ENCODE measurements around the gene XYLT1. TPM values are rescaled to one million over a fixed set of nuclear protein-coding genes. Genes with fewer than 3 reads are reported as not detected.

The XYLT1 gene
- total RNA-seq, 1 experiment from 2014 or later, result 14.5 TPM

DNA sequence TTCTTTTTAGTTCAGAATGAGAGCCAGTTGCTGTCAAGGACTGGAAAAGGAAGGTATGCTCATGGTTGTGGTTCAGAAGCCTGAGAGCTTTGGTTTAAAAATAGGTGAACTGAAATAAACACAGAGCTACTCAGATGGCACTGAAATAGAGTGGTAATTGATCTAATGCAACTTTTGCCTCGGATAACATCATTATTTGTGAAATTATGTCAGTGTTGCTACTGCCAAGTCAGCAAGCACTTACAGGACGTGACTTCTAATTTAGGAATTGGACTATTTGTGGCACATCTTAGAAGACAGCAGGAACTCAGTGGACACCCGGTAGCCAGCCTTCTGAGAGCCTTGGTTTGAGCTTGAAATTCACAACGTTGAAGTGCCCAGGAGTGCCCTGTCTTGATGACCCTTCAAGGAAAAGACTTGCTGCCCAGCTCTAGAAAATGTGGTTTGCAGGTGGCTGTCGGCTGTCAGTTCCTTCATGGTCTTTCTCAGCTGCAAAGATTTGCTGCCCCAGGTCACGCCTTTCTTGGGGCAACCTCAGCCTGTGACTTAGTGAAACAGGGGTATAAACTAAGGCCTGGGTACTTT lies 42.0 kb upstream of the XYLT1 start:
- no peaks in the 10 kb centered on the region for H4K20me1 ChIP-seq (ENCODE audit: control insufficient read depth, insufficient read depth, insufficient read length)
- WGBS (ENCODE audit: extremely low coverage, insufficient read length, low lambda C conversion rate), result no CpG with 5 or more reads among the region's 6 CpGs
- H3K4me1 Mint-ChIP-seq, result no peaks in the 10 kb centered on the region
- no peak overlapping the region for H2BK20ac ChIP-seq (ENCODE audit: low read depth, low read length, poor library complexity, severe bottlenecking)
- H3K56ac ChIP-seq (ENCODE audit: insufficient read length, low read depth, low read length), result no peak overlapping the region
- H3T11ph ChIP-seq (ENCODE audit: low read length), result no peak overlapping the region
- H2AFZ ChIP-seq (ENCODE audit: low read length), result no peak overlapping the region
- no peak overlapping the region for H2AK5ac ChIP-seq (ENCODE audit: insufficient read length, low read length)
- H2BK12ac ChIP-seq (ENCODE audit: insufficient read length, low read depth, low read length), result no peak overlapping the region
- DNase-seq, result no peak
- no peak overlapping the region for H3K27ac ChIP-seq (ENCODE audit: insufficient read length, low read depth, low read length)
- H4K5ac ChIP-seq (ENCODE audit: insufficient read length, low read depth, low read length), result no peak overlapping the region
- no peak overlapping the region for H3K4ac ChIP-seq (ENCODE audit: low read depth, low read length)
- H2BK5ac ChIP-seq (ENCODE audit: insufficient read length, low read length), result no peak overlapping the region
- no peak overlapping the region for H3K27ac Mint-ChIP-seq
- no peaks in the 10 kb centered on the region for H3K79me1 ChIP-seq (ENCODE audit: insufficient read depth, low read depth, low read length, poor library complexity, severe bottlenecking)
- no peak overlapping the region for H3K18ac ChIP-seq (ENCODE audit: insufficient read length, low read depth, low read length)
- H3K9me3 Mint-ChIP-seq, result peaks cover 17 to 21% of the 10 kb centered on the region in 2 experiments
- H3K27me3 ChIP-seq (ENCODE audit: insufficient read depth, low read length), result no peaks in the 10 kb centered on the region
- H3K9ac ChIP-seq (ENCODE audit: extremely low read depth, insufficient read length, low read length), result no peak overlapping the region
- TF ChIP-seq, protein P1, sequence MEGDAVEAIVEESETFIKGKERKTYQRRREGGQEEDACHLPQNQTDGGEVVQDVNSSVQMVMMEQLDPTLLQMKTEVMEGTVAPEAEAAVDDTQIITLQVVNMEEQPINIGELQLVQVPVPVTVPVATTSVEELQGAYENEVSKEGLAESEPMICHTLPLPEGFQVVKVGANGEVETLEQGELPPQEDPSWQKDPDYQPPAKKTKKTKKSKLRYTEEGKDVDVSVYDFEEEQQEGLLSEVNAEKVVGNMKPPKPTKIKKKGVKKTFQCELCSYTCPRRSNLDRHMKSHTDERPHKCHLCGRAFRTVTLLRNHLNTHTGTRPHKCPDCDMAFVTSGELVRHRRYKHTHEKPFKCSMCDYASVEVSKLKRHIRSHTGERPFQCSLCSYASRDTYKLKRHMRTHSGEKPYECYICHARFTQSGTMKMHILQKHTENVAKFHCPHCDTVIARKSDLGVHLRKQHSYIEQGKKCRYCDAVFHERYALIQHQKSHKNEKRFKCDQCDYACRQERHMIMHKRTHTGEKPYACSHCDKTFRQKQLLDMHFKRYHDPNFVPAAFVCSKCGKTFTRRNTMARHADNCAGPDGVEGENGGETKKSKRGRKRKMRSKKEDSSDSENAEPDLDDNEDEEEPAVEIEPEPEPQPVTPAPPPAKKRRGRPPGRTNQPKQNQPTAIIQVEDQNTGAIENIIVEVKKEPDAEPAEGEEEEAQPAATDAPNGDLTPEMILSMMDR (conservative IDR thresholded peaks at IDR 0.05), result no peak
- H4K8ac ChIP-seq (replicated peaks; ENCODE audit: insufficient read length, low read depth, low read length), result no peak overlapping the region
- no peak overlapping the region for H2BK15ac ChIP-seq (ENCODE audit: low read depth, low read length)
- H2BK120ac ChIP-seq (ENCODE audit: low read depth, low read length, poor library complexity, severe bottlenecking), result no peak overlapping the region
- H3K14ac ChIP-seq (ENCODE audit: insufficient read depth, low read length), result no peak overlapping the region
- H3K79me2 ChIP-seq (ENCODE audit: insufficient read depth, low read length), result no peaks in the 10 kb centered on the region
- H3K4me1 ChIP-seq (ENCODE audit: insufficient read depth, low read length), result no peaks in the 10 kb centered on the region
- H3K23ac ChIP-seq (ENCODE audit: insufficient read length, low read depth, low read length), result no peak overlapping the region
- H4K91ac ChIP-seq (ENCODE audit: insufficient read length, low read depth, low read length), result no peak overlapping the region
- H3K4me3 Mint-ChIP-seq, result no peak overlapping the region
- no peaks in the 10 kb centered on the region for H3K23me2 ChIP-seq (ENCODE audit: insufficient read length, low read depth, low read length, poor library complexity, severe bottlenecking)
- H3K9me3 ChIP-seq (ENCODE audit: control insufficient read depth, low read depth, low read length), result peaks cover 12% of the 10 kb centered on the region
- peaks cover 2% of the 10 kb centered on the region for H3K27me3 Mint-ChIP-seq (ENCODE audit: low read depth)
- no peak overlapping the region for H3K4me2 ChIP-seq (ENCODE audit: insufficient read depth, insufficient read length, low read length)
- H3K36me3 Mint-ChIP-seq (ENCODE audit: insufficient read depth in 1 of 3, low read depth in 3 of 3), result peaks cover 4 to 12% (median 5%) of the 10 kb centered on the region in 3 experiments; a peak in 5 of 7 replicates

All from H9 (cell line).